GM12865 (cell line): ENCODE measurements around the gene EIF2AK2.
A peak's percentile ranks its signal among the peaks of the same experiment; 100 is the strongest.

ENCODE experiments used
- DNase-seq: peaks from one replicate; pipeline ENCODE4 v3.0.0; 2010; ENCODE audit warnings: low read depth
- H3K4me3 ChIP-seq: 2 replicates; pipeline ENCODE4 v1.5.1; 2011; ENCODE audit warnings: mild to moderate bottlenecking, low read depth, low read length, control low read depth
- TF ChIP-seq, protein P1 (sequence below): IDR thresholded peaks from 2 replicates; pipeline ENCODE4 v1.5.1; 2011; ENCODE audit warnings: low read length, control low read depth, low read depth, inconsistent platforms; ENCODE audit not compliant: insufficient read depth; ENCODE audit errors: missing control alignments

The EIF2AK2 gene

DNA sequence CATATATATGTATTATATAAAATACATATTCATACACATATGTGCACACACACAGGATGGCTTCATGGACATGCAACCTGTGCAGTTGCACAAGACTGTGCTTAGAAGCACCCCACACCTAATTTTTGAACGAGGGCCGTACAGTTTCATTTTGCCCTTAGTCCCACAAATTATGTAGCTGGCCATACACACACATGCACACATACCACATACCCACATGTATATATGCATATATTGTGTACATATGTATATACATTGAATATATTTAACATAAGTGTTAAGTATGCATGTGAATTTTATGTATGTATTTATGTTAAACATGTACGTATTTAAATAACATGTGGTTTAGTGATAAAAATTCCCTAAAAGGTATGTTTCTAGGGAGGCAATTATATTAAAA is 54.2 kb downstream of the EIF2AK2 start:
- TF ChIP-seq, protein P1, sequence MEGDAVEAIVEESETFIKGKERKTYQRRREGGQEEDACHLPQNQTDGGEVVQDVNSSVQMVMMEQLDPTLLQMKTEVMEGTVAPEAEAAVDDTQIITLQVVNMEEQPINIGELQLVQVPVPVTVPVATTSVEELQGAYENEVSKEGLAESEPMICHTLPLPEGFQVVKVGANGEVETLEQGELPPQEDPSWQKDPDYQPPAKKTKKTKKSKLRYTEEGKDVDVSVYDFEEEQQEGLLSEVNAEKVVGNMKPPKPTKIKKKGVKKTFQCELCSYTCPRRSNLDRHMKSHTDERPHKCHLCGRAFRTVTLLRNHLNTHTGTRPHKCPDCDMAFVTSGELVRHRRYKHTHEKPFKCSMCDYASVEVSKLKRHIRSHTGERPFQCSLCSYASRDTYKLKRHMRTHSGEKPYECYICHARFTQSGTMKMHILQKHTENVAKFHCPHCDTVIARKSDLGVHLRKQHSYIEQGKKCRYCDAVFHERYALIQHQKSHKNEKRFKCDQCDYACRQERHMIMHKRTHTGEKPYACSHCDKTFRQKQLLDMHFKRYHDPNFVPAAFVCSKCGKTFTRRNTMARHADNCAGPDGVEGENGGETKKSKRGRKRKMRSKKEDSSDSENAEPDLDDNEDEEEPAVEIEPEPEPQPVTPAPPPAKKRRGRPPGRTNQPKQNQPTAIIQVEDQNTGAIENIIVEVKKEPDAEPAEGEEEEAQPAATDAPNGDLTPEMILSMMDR: no peak
- DNase-seq: no peak
- no peak overlapping the region for H3K4me3 ChIP-seq

DNA sequence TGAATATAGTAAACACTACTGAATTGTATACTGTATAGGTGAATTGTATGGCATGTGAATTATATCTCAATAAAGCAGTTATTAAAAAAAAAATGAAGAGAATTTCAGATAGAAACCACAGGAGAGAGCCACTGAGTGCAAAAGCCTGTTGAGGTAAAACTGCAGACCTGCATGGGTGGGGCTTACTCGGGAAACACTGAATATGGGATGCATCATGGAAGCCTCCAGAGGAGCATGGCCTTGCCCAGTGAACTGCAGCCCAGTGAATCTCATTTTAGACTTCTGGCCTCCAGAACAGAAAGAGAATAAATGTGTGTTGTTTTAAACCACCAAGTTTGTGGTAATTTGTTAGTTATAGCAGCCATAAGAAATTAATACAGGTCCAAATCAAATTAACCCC is 56.7 kb downstream of the EIF2AK2 start:
- TF ChIP-seq, protein P1: no peak
- no peak overlapping the region for H3K4me3 ChIP-seq
- DNase-seq: no peak

DNA sequence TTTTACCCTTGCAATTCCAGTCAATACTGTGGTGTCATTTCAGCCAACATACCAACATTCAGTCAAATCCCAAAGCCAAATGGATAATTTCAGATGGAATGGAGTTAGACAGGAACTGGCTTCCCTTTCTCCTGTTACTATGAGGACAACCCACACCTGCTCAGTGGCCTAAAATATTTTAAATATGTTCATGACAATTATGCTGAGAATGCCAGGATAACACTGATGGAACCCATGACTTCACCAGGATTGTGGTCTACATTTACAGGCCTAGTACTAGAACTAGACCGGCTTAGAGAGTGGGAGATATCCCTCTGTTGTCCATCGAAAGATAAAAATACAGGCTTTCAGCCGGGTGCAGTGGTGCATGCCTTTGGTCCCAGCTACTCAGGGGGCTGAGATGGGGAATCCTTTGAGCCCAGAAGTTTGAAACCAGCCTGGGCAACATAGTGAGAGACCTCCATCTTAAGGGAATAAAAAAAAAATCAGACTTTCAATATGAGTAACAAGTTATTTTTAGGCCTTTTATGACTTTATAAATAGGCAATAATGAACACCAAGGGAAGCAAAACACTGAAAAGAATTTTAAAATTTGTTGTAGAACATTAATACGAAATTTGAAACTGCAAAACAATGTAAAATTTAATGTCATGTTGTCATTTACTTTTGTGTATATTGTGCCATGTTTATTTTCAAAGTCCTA is 58.2 kb downstream of the EIF2AK2 start:
- no peak for DNase-seq
- TF ChIP-seq, protein P1: no peak
- no peak overlapping the region for H3K4me3 ChIP-seq

DNA sequence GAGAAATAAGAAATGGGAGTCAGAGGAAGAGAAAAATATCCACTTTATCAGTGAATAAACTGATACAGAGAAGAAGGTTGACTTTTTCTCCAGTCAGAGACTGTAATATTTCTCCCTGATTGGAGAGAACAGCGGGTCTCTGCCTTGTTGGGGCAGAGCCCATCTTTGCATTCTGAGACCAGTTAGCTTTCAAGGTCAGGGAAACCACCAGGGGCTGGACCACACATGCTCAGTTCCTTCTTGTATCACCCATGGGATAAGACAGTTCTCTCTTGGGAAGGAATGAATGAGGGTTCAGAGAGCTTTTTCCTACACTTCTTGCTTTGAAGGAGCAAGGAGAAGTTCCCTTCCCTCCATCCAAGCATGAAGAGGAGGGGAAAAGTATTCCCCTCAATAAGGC is 60.2 kb downstream of the EIF2AK2 start:
- no peak overlapping the region for H3K4me3 ChIP-seq
- no peak for DNase-seq
- TF ChIP-seq, protein P1: no peak

DNA sequence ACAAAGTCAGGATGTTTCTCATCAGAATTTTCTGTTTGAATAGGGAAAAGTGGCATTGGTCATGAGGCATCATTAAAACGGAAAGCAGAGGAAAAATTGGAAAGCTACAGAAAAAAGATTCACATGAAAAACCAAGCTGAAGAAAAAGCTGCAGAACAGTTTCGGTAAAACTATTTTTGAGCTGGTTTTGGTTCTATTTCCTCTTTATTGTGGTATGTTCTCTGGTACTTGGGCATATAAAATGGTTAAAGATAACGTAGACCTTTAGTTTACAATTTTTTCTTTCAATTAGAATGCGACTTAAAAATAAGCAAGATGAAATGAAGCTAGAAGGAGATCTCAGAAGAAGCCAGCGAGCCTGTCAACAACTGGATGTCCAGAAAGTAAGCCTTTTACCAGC is 64.9 kb downstream of the EIF2AK2 start:
- DNase-seq: peak; percentile 75
- TF ChIP-seq, protein P1: no peak
- H3K4me3 ChIP-seq: peak overlapping the region; percentile 43

DNA sequence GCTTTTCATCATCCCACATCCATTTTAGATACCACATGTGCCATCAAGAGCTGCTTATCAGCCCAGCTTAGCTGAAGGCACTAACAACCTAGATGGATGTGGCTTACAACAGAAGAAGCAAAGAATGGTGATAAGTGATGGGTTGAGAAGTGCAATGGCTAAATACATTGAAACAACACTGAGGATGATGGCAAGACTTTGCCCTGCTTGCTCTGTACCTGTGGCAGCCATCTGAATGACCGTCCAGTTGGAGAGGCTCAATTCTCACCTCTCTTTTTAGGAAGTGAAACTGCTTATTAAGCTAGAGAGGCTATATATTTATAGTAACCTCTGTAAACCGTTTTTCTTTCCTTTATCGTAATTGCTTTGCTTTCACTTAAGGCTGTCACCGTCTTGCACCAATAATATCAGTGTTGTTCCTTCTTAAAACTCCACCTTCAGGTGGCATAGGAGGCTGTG is 66.7 kb downstream of the EIF2AK2 start:
- TF ChIP-seq, protein P1: no peak
- peak; percentile 82 for DNase-seq
- no peak overlapping the region for H3K4me3 ChIP-seq

DNA sequence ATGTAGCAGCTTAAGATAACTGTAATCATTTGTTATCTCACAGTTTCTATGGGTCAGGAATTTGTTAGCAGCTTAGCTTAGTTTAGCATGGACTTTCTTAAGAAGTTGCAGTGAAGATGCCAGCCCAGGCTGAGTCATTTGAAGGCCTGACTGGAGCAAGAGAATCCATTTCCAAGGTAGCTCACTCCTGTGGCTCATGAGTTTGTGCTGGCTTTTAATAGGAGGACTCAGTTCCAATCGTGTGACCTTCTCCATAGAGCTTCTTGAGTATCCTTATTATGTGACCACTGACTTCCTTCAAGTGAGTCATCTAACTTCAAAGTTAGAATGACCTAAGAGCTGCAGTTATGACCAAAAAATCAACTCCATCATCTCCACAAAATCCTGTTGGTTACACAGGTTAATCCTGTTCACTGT is 71.0 kb downstream of the EIF2AK2 start:
- no peak for DNase-seq
- peak overlapping the region; percentile 62 for H3K4me3 ChIP-seq
- TF ChIP-seq, protein P1: no peak
